AML-193 (cell line): ENCODE results near the gene LRP1.

ENCODE experiments used
- DNase-seq, 2 experiments: peaks; one replicate each; lab custom pipeline; 2025; lab: John Stamatoyannopoulos, UW

LRP1 gene

DNA sequence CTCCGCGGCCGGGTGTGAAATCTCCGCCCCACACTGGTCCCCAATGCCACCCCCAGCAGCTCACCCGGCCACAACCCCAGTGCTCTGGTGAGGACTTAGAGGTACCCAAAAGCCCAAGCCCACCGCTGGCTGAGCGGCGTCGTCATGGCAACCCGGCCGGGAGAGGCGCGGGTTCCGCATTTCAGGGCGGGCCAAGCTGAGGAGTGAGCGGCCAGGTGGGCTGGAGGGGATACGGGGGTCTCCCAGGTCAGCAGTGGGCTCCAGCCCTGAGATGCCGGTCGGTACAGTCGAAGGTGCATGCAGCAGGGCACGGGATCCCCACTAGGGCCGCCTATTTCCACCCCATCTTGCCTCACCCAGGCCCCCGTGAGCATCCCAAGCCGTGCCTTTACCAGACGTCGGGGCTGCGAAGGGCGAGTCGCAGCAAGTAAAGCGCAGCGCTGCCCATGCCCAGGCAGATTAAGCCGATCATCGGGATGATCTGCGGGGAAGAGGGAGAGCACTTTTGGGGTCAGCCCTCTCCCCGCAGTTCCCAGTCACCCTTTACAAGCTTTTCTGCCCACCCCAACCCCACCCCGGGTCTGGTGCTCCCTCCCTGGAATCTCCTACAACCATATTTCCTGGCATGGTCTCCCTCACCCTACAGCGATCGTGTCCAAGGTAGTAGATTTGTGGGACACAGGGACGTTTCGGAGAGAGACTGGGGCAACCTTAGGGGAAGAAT is 108.1 kb downstream of the LRP1 start:
- no peak for DNase-seq

DNA sequence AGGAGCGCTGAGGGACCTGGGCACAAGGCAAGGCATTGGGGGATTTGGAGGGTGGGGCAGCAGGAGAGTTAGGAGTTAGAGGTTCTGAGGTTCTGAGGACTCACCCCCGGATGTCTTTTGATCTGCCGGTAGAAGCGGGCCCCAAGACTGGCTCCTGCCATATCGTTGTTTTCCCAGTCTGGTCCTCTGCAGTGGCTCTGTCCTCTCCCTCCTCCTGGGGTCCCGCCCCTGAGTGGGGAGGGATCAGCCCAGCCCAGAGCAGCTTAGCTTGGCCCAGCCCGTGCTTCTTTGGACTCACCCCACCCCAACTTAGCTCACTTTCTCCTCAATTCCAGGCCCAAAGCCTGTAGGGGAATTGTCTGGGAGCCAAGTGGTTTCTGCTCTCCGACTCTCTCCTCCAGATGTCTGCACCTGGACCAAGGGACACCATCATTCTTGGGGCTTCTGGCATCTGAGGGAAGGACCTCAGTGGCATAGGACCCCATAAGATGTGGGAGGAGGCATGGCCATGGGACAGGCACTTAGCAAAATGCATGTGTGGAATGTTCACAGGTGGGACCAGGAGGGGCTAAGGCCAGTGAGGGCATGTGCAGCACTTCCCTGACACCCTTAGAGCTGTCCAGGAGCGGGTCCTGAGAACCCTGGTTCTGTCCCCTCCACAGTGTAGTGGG is 108.8 kb downstream of the LRP1 start:
- DNase-seq: no peak

DNA sequence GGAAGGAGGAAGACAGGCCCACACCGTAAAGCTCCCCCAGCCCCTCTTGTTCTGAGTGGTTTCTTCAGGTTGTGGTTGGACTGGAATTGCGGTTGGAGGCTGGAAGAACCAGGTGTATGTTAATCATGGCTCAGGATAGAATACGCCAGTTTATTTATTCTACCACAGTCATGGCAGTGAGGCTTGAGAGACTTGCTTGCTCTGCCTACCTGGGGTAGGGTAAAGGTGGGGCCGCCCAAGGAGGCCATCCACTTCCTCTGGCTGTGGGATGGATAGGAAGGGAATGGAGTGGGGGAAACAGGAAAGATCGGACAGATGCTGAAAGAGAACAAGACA is 109.3 kb downstream of the LRP1 start:
- no peak for DNase-seq

DNA sequence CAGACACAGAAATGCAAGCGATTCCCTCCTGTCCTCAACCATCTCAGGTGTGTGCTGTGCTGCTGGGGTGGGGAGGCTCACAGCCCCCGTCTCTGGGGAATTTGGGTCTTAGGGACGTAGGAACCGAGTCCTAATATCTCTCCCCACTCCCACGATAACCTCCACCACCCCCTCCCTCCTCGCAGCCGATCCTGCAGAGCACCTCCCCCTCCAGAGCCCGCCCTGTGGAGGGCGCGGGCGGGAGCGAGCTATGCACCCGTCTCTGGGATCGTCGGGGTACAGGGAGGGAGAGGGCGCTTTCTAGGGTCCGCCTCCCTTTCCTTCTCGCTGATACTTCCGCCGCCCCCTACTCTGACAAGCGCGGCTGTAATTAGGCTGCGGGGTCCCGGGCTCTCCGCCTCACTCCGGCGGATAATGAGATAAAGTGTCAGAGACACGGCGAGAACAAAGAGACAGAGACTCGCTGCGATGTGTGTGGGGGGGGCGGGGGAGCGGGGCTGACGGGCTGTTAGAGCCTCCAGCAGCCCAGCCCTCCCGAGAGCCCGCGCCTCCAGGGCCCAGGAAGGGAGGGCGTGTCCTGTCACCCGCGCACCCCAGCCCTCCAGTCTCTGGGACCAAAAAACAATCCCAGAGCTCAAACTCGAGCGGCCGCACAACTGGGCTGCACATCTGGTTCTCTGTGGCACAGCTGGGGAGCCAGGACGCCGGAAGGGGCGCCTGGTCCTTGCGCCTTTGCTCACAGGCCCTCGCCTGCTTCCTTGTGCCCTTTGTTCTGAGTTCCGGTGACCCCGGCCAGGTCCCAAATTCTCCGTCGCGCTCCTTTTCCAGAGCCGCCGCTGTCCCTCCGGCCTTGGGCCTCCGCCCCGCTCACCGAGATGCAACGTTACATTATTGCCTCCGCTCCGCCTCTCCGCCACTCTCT is 109.9 kb downstream of the LRP1 start:
- DNase-seq: no peak

DNA sequence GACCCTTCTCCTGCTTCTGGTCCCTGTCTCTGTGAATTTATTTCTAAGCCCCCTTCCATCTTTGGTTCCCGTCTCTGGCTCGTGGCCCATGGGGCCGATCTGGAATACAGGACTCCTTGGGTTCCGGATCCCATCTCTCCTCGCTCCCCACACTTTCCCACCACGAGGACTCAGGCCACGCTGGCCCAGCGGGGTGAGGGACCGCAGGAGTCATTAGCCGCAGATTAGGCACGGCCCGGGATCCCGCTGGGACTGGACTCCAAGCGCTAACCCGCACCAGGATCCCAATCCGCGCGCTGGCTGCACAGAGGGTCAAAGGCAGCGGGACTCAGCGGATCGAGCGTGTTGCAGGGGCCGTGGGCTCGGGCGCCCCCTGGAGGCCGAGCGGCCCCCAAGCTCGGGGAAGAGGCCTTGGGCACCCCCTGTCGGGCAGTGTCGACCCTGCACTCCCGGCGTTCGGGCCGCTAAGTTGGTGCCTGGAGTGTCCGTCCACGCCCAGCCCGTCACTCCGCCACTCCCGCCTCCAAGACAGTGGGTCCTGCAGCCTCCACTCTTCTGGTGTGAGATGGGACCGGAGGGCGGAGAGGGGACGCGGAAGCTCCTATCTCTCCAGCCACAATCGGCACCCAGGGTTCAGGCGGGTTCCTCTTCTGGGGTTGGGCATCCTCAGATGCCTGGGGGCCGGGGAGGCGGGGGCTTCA is 110.7 kb downstream of the LRP1 start:
- peak; percentile 65 to 69 for DNase-seq

DNA sequence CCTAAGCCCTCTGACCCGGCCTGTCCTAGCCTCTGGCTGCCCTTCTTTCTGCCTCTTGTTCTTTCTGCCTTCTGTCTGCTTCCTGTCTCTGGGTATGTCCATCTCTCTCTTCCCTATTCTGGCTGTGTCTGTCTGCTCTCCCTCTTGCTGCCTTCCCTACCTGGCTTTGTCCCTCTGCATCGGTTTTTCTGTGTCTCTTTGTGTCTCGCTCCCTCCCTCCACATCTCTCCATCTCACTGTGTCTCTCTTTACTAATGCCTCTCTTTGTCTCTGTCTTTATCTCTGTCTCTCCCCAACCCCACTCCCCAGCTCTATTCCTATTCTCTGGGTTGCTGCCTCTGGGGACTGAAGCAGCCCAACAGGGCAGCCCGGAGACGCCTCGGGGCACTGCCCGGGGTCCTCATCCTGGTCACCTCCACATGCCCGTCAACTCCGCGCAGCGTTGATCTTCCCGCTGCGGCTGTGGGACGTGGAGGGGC is 111.3 kb downstream of the LRP1 start:
- no peak for DNase-seq

DNA sequence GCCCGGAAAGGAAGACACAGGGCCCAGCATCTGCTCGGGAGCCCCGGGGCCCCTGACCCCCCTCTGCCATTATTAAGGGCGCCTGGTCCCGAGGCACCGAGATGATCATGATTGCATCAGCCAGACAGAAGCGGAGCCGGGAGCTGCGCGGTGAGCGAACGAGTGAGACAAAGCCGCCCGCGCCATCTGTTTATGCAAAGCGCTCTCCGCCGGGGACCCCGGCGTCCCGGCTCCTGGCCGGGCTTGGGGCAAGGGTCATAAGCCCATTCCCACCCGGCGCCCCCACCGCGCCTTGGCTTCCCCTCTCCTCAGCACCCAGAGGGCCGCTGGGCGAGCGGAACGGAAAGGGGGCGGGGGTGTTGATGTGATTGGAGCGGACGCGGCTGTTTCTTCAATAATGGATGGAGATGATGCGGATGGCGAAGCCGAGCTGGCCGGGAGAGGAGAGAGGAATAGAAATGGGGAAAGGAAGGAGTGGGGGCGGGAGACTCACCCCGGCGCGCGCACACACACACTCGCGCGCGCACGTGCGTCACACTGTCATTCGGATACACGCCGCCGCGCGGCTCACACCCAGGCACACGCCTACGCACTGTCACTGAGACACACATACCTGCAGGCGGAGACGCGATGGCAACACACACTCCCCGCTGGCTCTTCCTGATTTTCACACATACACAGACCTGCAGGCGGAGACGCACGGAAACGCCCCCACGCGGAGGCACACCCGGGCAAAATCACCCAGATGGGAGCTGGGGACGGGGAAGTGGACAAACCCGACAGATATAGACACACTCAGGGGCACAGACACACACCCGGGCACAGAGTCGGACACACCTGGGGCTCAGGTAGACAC is 112.0 kb downstream of the LRP1 start:
- peak in 1 of 2 experiments; percentile 12 for DNase-seq

DNA sequence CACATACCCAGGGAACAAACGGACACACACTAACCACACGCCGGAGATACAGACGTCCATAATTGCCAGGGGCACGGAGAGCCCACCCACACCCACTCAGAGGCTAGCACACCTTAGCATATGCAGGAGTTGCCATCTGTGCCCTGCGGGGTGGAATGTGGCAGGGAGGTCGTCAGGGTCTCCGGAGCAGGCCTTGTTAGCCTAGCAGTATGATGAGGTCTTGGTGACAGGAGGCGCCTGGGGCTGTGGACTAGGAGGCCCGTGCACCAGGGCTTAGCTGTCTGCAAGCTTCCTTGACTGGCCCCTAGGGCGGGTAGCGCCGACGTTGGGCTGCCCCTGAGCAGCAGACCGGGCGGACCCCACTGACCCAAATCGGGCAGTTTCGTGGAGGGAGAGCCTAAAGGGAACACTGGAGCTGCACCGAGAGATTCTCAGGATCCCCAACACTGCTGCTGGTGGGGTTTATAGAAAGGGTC is 112.7 kb downstream of the LRP1 start:
- no peak for DNase-seq

DNA sequence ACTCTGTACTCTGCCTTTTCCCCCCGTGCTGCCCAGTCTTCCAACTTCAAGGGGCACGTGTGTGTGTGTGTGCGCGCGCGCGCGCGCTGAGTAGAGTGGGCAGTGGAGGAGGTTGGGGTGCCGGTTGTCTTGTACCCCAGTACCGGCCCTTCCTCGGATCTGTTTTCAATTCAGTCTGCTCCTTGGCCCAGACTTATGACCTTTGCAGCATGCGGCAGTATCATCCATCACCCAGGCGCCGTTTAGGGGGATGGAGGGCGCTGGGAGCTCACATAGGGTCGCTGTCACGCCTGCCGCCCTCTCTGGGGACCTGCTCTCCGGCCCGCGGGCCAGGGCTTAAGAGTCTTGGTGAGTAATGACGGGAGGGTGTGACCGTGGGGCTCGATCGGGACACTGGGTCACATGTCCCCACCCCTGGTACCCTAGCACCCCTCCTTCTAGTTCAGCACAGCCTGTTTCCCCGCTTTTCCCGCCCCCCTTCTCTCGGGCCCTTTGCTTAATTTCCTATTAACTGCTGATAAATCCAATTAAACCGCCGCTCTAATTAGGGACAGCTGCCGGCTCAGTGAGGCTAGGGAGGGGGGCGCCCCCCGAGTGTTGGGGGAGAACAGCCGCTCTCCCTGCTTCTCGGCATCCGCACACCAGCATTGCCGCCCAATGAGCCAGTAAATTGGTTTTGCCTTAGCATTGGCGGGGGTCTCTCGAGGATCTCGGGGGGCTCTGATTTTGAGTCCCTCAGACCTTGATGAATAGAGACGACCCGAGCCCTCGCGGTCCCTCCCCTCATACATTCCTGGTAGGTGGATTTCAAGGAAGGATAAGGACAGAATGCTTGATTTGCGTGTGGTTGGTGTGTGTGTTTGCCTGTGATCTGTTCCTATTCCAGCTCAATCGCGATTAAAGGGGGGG is 113.4 kb downstream of the LRP1 start:
- no peak for DNase-seq

DNA sequence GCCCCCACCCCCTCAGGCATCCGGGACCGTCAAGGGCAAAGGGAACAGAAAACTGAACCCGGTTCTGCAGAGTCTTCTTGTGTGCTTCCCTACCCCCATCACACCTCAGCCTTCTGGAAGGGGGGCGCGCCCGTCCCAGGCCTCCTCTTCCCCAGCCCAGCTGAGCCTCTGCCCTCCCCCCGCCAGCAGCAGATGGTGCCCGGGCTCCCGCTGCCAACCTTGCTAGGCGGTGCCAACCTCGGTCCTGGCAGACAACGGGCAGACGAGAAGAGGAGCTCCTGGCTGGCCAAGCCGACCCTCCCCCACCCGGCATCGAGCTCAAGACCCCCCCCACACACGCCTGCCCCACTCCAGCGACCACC is 114.0 kb downstream of the LRP1 start:
- no peak for DNase-seq

DNA sequence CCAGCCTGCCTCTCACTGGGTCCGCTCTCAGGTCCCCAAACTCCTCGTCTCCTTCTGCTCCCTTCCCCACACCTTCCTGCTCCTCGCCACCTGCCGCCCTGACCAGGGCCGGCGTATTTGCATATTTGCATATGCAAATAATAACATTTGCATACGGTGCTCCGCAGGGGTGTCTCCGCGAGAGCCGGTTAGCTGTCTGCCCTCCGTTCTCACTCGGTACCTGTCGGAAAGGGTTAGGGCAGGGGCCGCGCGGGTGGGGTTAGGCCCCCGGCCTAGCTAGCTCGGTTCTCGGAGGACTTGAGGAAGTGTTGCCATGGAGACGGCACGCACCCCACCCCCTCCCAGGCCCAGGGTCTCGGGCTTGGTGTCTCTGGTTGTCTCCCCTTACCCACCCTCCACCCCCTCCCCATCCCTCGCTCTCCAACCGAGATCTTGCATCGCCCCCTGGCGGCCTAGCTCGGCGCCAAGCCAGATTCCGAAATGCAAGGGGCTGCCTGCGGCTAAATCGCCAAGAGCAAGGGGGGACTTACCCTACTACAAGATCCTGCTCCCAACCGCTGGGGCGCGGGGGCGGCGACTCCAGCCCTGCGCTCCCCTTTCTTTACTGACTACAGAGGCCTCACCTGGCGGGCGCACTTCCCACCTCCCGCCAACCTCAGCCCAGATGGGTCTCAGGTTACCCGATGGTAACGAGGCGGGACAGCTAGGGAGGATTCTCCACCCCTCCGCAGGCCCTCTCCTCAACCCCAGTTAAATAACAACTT is 114.6 kb downstream of the LRP1 start:
- DNase-seq: peak; percentile 20 to 27

DNA sequence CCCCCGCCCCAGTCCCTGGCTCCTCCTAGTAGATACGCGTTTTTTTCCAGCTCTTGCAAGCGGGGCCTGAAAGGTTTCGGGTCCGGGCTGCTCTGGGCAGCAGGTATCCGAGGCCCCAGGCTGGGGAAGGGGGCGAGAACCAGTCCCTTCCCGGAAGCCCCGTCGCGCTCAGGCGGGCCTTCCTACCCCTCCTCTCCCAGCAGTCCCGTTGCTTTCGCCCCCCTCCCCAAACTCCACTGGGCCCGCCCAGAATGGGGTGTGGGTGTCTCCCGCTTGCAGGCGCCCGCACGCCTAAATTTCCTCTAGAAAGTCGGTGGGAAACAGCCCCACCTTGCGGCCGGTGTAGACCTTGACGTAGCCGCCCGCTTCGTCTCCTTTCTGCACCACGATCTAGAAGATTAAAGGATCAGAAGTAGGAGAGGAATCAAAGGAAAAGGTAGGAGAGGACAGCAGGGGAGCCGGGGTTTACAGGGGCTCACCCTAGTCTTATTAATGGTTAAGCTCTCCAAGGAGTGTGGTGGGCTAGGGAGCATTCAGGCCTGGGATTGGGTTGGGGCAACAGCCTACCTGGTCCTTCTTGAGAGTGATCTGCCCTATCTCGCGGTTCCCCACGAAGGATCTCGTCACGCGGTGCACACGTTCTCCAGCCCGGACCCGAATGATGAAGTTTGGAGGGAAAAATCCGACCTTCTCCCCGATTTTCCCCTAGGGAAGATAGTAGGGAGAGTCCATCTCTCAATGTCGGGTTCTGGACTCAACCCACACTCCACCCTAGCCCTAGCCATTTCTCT is 115.4 kb downstream of the LRP1 start:
- peak; percentile 58 to 71 for DNase-seq

DNA sequence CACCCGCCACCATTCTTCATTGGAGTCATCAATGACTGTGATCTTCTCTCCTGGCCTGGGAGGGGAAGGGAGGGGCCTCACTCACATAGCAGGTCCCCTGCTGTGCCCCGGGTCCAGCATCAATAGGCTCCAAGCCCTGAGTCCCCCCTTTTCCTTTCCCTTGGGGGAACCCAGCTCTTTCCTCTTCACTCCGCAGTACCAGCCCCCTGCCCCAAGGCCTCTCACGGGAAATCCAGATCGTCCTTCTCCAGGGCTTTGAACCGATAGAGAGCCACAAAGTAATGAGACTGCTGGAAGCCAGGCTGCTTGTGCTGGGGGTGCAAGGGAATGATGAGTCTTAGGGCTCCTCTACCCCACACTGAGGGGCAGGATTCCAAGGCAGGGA is 116.0 kb downstream of the LRP1 start:
- no peak for DNase-seq

DNA sequence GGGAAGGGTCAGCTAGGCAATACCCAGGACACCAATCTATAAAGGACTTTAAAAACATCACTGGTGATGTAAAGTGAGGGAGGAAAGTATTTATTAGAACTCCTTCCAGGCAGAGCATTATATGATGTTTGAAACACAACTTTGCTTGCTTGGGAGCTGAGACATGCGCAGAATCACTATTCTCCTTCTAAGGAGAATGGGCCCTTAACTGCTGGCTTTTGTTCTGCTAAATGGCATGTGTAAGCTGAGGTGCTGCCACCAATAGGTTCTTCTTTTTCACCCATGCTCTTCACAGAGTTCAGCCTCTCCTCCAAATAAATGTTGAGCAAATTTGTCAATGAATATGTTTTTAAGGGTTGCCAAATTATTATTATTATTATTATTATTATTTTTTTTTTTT is 118.8 kb downstream of the LRP1 start:
- no peak for DNase-seq

DNA sequence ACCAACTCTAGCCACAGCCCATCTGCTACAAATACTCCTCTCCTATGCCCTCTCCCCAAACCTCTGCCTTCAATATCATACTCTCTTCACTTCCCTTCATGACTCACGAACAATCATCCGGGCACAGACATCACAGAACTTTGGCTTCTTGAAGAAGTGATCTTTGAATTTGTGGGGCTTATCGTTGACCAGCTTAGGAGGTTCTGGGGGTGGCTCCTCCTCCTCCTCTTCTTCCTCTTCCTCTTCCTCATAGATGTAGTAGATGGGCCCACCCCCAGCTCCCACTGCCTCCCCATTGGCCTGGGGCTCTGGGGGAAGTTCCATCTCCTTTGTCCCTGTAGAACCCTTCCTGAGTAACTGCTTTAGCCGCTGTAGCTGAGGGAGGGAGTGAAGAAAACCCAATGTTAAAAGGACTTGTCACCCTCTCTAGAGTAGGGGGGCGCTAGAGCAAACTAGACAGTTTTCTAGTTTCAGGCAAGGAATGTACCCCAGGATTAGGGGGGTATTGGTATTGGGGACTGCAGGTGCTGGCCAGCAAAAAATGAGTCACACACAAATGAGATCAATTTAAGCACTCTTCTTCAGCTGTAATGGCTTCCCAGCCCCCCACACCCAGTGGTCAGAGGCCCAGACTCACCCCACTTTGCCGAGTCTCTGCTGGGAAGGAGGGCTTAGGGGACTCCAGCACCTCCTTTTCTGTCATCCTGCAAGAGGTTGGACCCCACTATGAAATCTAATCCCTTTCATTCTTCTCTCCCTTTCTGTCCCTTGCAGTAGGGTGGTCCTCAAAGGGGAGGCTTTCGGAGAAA is 120.9 kb downstream of the LRP1 start:
- DNase-seq: peak; percentile 84 to 85

DNA sequence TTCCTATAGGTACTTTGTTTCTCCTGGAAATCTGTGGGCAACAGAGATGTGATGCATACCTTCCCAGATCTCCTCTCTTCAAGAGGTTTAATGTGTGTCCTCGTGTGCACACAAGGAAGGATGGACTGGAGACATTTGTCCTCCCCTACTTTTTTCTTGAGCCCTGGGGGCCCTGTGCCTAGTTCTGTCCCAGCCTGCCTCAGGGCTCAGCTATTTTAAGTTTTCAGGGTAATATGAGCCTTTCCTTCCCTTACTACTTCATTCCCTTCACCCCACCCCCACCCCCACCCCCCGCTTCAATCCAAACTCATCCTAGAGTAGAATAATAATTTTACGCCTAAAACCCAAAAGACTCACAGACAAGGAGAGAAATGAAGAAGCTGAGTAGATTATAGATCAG is 122.3 kb downstream of the LRP1 start:
- no peak for DNase-seq

DNA sequence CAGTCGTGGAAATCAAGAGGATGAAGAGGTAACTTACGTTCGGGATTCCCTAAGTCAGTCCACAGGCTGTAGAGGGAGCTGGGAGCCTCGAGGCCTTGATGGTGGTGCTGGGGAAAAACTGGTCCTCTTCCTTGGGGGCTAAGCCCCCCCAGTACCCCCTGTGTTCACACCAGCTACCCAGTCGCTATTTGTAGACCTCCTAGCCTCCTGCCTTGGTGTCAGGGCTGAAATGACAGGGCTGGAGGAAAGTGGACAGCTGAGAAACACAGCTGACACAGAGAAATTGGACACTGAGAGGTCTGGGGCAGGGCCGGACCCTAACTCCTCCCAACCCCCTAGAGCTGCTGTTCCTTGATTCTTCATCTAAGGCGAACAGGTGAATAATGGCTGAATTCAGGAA is 122.7 kb downstream of the LRP1 start, which contains the start of gene STAC3:
TSS of gene STAC3 (minus strand) at position 232 of the 400 bp plus-strand sequence. CDS start 1,551 bp downstream, outside the sequence.
- DNase-seq: no peak
